ENCODE data around the gene GNRHR.
"Not testable (repeated sequence)": the region's sequence is repeated elsewhere in the genome, so short reads cannot be mapped to it uniquely, and the experiment has no call there.

Gene GNRHR

GRCh38 chr4:67754288-67754687, at the start of gene GNRHR:
GNRHR (minus strand) TSS chr4:67754388; CDS start chr4:67754335, 53 bp downstream.
- DNase-seq (ENCODE audit: insufficient read length, low spot score) (no peak), FAIRE-seq (no peak)

GRCh38 chr4:67796810-67797209, 42.6 kb upstream of the GNRHR start:
- FAIRE-seq (no peak), DNase-seq (ENCODE audit: insufficient read length, low spot score) (no peak)

DNA sequence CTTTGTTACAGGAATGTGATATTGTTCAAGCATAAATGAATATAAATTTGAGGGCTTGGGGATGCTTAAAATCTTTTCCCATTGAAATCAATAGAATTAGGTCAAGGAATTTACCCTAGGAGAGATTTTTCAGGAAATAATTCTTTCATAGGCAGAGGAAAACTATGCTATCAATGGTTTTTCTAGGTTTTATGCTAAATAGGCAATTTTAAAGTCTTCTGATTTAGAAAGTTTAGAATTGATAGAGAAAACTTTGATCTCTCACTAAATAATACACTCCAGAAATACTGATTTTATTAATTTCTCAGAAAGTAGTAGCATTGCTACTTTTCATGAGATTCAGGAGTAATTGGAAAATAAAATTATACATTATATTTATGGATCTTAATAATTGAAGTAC, 36.5 kb upstream of the GNRHR start:
- FAIRE-seq, result no peak
- no peak for DNase-seq (ENCODE audit: insufficient read length, low spot score)

DNA sequence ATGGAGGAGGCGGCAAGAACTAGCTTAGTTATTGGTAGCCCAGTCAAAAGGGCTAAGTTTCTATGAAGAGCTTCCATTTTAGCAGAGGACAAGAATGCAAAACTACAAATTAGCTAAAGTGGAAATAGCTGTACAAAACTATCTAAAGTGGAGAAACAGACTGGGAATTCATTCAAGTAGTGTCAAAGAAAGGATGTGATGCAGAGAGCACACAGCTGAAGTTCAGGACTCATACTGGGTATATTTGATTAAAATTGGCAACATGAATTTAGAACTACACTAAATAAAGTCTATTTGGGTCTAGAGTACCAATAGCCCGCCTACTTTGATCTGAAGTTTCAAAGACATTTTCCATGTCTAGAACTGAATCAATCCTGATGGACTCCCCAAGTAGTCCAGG, 33.1 kb upstream of the GNRHR start:
- FAIRE-seq (no peak), DNase-seq (ENCODE audit: insufficient read length, low spot score) (no peak)

GRCh38 chr4:67785528-67785927, 31.3 kb upstream of the GNRHR start:
- DNase-seq (ENCODE audit: insufficient read length, low spot score), result no peak
- no peak for FAIRE-seq

- DNase-seq (ENCODE audit: insufficient read length, low spot score), result no peak
- FAIRE-seq, result no peak
Measured at GRCh38 chr4:67779631-67780030, 25.4 kb upstream of the GNRHR start.

GRCh38 chr4:67776746-67777145, 22.6 kb upstream of the GNRHR start:
- no peak for DNase-seq (ENCODE audit: insufficient read length, low spot score)
- no peak for FAIRE-seq

GRCh38 chr4:67770422-67770821, 16.2 kb upstream of the GNRHR start:
- no peak for DNase-seq (ENCODE audit: insufficient read length, low spot score)
- no peak for FAIRE-seq

DNA sequence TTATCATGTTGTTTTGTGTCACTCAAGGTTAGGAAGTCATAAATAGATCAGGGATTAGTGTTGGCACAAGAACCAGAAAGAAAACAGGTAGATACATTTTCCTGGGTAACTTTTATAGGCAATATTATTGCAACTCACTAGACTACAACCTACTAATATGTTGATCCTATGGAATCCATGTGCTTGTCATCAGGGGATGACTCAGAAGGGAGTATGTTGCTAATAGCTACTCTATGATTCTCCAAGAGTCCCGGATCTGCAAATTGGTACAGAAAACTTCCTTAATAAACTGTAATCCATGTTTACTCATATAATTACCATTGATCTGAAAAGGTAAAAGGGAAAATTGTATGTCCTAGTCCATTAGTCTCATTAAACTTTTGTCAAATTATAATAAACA, 11.7 kb upstream of the GNRHR start:
- no peak for DNase-seq (ENCODE audit: insufficient read length, low spot score)
- no peak for FAIRE-seq

DNA sequence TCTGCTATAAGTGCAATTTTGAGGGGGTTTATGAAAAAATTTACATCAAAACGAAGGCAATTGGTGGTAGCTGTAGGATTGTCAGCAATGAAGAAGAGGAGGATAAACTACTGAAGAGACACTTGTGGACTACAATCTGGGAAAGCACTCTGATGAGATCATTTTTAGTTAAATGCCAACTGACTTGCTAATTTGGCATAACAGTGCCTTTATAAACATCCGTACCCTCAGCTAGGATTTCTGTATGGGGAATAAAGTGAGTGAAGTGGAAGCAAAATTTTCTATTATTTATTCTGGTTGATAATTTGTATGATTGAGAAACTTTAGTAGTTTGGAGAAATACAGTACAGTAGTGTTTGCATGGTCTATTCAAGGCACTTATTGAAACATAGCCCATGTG, 11.2 kb upstream of the GNRHR start:
- no peak for DNase-seq (ENCODE audit: insufficient read length, low spot score)
- FAIRE-seq, result no peak

DNA sequence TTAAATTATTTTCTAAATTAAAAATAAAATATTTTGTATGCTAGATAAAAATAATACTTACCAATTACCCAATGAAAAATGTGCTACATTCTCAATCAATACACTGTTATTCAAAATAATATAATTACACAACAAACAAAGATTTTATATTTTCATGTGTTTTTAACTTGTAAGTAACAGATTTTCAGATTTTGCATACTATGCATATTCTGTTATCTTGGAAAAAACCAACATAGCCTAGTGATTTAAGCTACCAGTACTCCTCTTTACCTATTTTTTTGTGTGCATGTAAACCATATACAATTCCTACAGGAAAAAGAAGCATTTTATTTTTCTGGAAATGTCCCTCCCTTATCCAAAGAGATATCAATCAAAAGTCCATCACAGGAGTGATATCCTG, 10.0 kb upstream of the GNRHR start:
- DNase-seq (ENCODE audit: insufficient read length, low spot score) (no peak), FAIRE-seq (no peak)

DNA sequence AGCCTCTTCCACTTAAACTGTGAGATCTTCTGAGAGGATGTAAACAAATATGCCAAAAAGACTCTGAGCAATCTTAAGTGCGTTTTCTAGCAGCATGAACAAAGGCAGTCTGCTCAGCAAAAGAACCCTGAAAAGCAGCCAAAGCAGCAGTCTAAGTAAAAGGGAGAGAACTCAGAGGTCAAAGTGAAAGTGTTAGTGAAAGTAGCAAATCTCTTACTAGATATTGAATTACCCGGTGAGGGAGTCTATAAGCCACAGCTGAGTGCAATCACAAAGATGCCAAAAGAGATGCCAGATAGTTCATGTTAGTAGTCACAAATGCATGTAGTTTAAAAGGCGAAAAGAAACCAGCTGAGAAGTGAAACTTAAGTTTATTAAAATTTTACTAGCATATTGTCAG, 7.9 kb upstream of the GNRHR start:
- DNase-seq (ENCODE audit: insufficient read length, low spot score) (no peak), FAIRE-seq (no peak)

- not testable (repeated sequence) for DNase-seq (ENCODE audit: insufficient read length, low spot score); FAIRE-seq
Measured at GRCh38 chr4:67756991-67757390, 2.8 kb upstream of the GNRHR start.

DNA sequence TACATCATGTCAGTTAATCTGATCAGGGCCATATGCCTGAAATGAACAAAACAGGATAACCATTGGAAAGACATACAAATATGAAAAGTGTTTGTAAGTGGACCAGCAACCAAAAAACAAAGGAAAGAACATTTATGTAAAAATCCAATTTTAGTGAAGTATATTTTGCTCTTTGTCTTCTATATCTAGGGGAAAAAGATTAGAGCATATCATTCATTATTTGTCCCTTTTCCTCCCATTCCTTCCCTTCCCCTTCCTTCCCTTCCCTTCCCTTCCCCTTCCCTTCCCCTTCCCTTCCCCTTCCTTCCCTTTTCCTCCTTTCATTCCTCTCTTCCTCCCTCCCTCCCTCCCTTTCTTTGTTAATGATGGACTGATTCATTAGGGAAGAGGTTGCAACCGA, 1.8 kb upstream of the GNRHR start:
- DNase-seq (ENCODE audit: insufficient read length, low spot score), result no peak
- FAIRE-seq, result no peak

DNA sequence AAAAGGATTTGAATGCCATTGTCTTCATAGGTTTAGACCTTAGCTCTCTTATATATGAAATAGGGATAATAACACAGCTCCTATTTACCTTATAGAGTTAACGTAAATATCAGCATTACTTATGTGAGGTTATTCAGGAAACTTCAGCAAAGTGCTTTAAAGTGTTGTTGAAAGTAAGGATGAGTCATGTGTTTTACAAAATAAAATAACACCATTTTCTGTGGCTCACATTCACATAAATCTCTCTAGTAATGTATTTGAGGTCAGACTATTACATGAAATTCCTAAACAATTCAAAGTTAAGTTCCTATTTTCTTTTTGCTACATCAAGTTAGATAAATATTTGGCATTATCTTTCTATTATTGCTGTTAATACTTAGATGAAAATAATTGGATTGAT, 2.9 kb downstream of the GNRHR start:
- no peak for DNase-seq (ENCODE audit: insufficient read length, low spot score)
- FAIRE-seq, result no peak

DNA sequence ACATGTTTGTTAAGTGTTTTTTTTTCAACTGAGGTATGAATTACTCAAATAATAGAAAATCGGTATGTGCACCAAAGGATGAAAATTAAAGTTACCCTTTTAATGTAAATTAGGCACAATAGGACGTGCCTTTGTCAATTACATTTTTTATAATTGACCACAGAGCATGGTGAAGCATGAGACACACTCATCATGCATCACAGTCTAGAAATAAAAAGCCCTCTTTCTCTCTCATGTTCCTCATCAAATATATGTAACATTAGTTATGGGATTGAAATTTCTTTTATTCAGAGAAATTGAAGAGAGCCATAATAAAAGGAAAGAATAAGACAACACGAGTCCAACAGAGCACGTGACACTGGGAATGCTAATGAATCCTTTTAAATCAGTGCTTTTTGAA, 3.5 kb downstream of the GNRHR start:
- DNase-seq (ENCODE audit: insufficient read length, low spot score) (no peak), FAIRE-seq (no peak)

GRCh38 chr4:67749286-67749685, 4.9 kb downstream of the GNRHR start:
- FAIRE-seq (no peak), DNase-seq (ENCODE audit: insufficient read length, low spot score) (no peak)

- DNase-seq (ENCODE audit: insufficient read length, low spot score) (peak; percentile 3), FAIRE-seq (no peak)
Measured at GRCh38 chr4:67746797-67747495, 7.2 kb downstream of the GNRHR start.

- DNase-seq (ENCODE audit: insufficient read length, low spot score) (no peak), FAIRE-seq (no peak)
Measured at GRCh38 chr4:67744561-67745283, 9.5 kb downstream of the GNRHR start.

GRCh38 chr4:67743194-67743593, 11.0 kb downstream of the GNRHR start:
- no peak for DNase-seq (ENCODE audit: insufficient read length, low spot score)
- FAIRE-seq, result no peak

DNA sequence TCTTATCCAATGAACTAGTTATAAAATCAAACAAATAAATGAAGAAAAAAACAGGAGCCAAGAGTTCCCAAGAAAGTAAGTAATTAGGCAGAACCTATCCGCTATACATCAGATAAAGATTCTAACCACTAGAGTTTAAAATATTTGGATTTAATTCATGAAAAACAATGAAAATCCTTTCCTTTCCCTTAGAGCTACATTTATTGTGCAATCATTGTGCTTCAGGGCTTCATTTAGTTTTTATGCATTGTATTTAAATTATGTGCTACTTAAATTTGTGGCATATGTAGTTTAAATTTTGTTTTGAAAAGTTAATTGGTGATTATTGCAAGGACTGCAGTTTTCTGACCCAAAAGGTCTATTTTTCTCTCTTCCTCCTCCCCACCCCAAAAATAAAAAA, 17.9 kb downstream of the GNRHR start:
- no peak for FAIRE-seq

GRCh38 chr4:67735325-67735724, 18.9 kb downstream of the GNRHR start:
- no peak for DNase-seq (ENCODE audit: insufficient read length, low spot score)
- no peak for FAIRE-seq

More for the DNA sequence above, 17.9 kb downstream of the GNRHR start:
- no peak for DNase-seq (ENCODE audit: insufficient read length, low spot score)

All from HTR-8/SVneo (cell line).